Gastroesophageal sphincter (tissue), 4 donors: ENCODE results near the gene RAB44. TPM values are rescaled to one million over a fixed set of nuclear protein-coding genes. Genes with fewer than 3 reads are reported as not detected.

ENCODE experiments used
- ATAC-seq: fragments of 150-250 bp; one replicate; pipeline ENCODE4 v1.9.1; 2016; ENCODE audit warnings: mild to moderate bottlenecking, moderate library complexity
- H3K27ac ChIP-seq, 4 donors: fragments of 200-600 bp; sonication (generic) in 3 of 4; 1 replicate in 3 of 4; 2 replicates in 1 of 4; pipeline ENCODE4 v1.5.1; 2016 to 2019
- H3K27me3 ChIP-seq: fragments of 200-600 bp; sonication (generic); one replicate; pipeline ENCODE4 v1.5.1; 2019
- H3K36me3 ChIP-seq, 2 donors: fragments of 200-600 bp; sonication (generic); one replicate each; pipeline ENCODE4 v1.5.1; 2019; ENCODE audit warnings: control low read depth in 1 of 2
- H3K4me1 ChIP-seq, 3 donors: fragments of 200-600 bp; sonication (generic); 1 replicate in 2 of 3; 2 replicates in 1 of 3; pipeline ENCODE4 v1.5.1; 2016 to 2019; ENCODE audit warnings: control low read depth in 2 of 3
- H3K4me3 ChIP-seq, 2 donors: fragments of 200-600 bp; sonication (generic); one replicate each; pipeline ENCODE4 v1.5.1; 2019; ENCODE audit warnings: mild to moderate bottlenecking in 1 of 2, moderate library complexity in 1 of 2
- H3K9me3 ChIP-seq, 3 donors: fragments of 200-600 bp; sonication (generic); one replicate each; pipeline ENCODE4 v1.5.1; 2017 to 2019; ENCODE audit warnings: control low read depth in 2 of 3
- CTCF ChIP-seq, 4 experiments: fragments of 200-600 bp in 2 of 4; fragments of 450-650 bp in 2 of 4; sonication (generic) in 1 of 4; IDR thresholded peaks; one replicate each; pipeline ENCODE4 v1.5.1; 2017 to 2019; ENCODE audit warnings: antibody characterized with exemption in 4 of 4, mild to moderate bottlenecking in 2 of 4, moderate library complexity in 2 of 4
- EP300 ChIP-seq: sonication (generic); formaldehyde crosslinking; IDR thresholded peaks from one replicate; pipeline ENCODE4 v1.6.1; 2017; ENCODE audit warnings: antibody characterized with exemption, mild to moderate bottlenecking
- POLR2A ChIP-seq, 2 donors: fragments of 450-650 bp; IDR thresholded peaks; one replicate each; pipeline ENCODE4 v1.6.1; 2017; ENCODE audit warnings: antibody characterized with exemption in 2 of 2, mild to moderate bottlenecking in 2 of 2, moderate library complexity in 1 of 2
- POLR2AphosphoS5 ChIP-seq: sonication (generic); formaldehyde crosslinking; IDR thresholded peaks from one replicate; pipeline ENCODE4 v1.6.1; 2017; ENCODE audit warnings: antibody characterized with exemption
- WGBS, 2 donors: methylation state at CpG; one replicate each; pipeline ENCODE4 v1.1.5; 2018; ENCODE audit warnings: low coverage in 1 of 2; 5-methylcytosine and 5-hydroxymethylcytosine counted together
- total RNA-seq, 4 donors: library from RNA; depleted of rRNA; stranded (reverse); fragments of >200 nt; gene quantifications; one replicate each; pipeline ENCODE4 v1.1.0, GENCODE V29; 2016

RAB44 gene
- total RNA-seq, 4 donors from 2014 or later, result 0.67 to 1.6 (median 0.89) TPM; not detected in 1

GRCh38 chr6:36724514-36725390 is 27.1 kb downstream of the RAB44 start:
- H3K9me3 ChIP-seq, result no peaks in the 10 kb centered on the region
- H3K36me3 ChIP-seq, result no peaks in the 10 kb centered on the region
- no peak overlapping the region for H3K27ac ChIP-seq
- peak; percentile 50 for ATAC-seq
- TF ChIP-seq POLR2A (IDR thresholded peaks at IDR 0.05) (no peak), CTCF (IDR thresholded peaks at IDR 0.05) (peak in 3 of 4 experiments; percentile 35 to 59 (median 57))
- H3K27me3 ChIP-seq, result no peaks in the 10 kb centered on the region
- H3K4me1 ChIP-seq, result peaks cover 0 to 6% (median 0%) of the 10 kb centered on the region in 3 donors
- H3K4me3 ChIP-seq, result no peak overlapping the region
- WGBS, 2 donors, result 31 to 40% methylated on average over 7 to 12 of the region's 13 CpGs

- TF ChIP-seq CTCF (IDR thresholded peaks at IDR 0.05) (no peak), POLR2AphosphoS5 (no peak), EP300 (no peak), POLR2A (IDR thresholded peaks at IDR 0.05) (no peak)
- Histone ChIP-seq H3K4me3 (no peak overlapping the region), H3K27me3 (no peaks in the 10 kb centered on the region), H3K27ac (no peak overlapping the region), H3K9me3 (no peaks in the 10 kb centered on the region), H3K4me1 (peaks cover 0 to 6% (median 0%) of the 10 kb centered on the region in 3 donors), H3K36me3 (no peaks in the 10 kb centered on the region)
- WGBS, 2 donors, result 77 to 100% methylated on average over 1 to 2 of the region's 7 CpGs
- no peak for ATAC-seq
Measured at GRCh38 chr6:36725581-36725980, 28.0 kb downstream of the RAB44 start.

- no peak for ATAC-seq
- no CpG with 5 or more reads among the region's 7 CpGs for whole genome bisulfite sequencing, 2 donors
- Histone ChIP-seq H3K27me3 (no peaks in the 10 kb centered on the region), H3K4me1 (peaks cover 0 to 6% (median 0%) of the 10 kb centered on the region in 3 donors), H3K36me3 (no peaks in the 10 kb centered on the region), H3K9me3 (no peaks in the 10 kb centered on the region), H3K4me3 (no peak overlapping the region), H3K27ac (no peak overlapping the region)
- no peak for TF ChIP-seq POLR2AphosphoS5
- TF ChIP-seq POLR2A (IDR thresholded peaks at IDR 0.05), result no peak
- no peak for TF ChIP-seq EP300
- no peak for TF ChIP-seq CTCF (IDR thresholded peaks at IDR 0.05)
Measured at GRCh38 chr6:36727505-36728021, 29.9 kb downstream of the RAB44 start.

GRCh38 chr6:36728289-36729160 is 30.9 kb downstream of the RAB44 start:
- Histone ChIP-seq H3K27me3 (no peaks in the 10 kb centered on the region), H3K9me3 (no peaks in the 10 kb centered on the region), H3K4me1 (peaks cover 0 to 6% (median 0%) of the 10 kb centered on the region in 3 donors), H3K27ac (no peak overlapping the region), H3K36me3 (no peaks in the 10 kb centered on the region), H3K4me3 (no peak overlapping the region)
- 83 to 84% methylated on average over 2 to 5 of the region's 11 CpGs for WGBS, 2 donors
- TF ChIP-seq POLR2A (IDR thresholded peaks at IDR 0.05) (no peak), CTCF (IDR thresholded peaks at IDR 0.05) (no peak), EP300 (no peak), POLR2AphosphoS5 (no peak)
- no peak for ATAC-seq
